Endodermal cell (in vitro differentiated cells): Measurements from ENCODE around the gene ZNF787. TPM values are rescaled to one million over a fixed set of nuclear protein-coding genes. Genes with fewer than 3 reads are reported as not detected.

Experiments used
- DNase-seq: peaks from one replicate; pipeline ENCODE4 v3.0.0-alpha.2; 2017
- H3K27ac ChIP-seq: 2 replicates; pipeline ENCODE4 v1.5.1; 2013; ENCODE audit warnings: mild to moderate bottlenecking, low read depth, low read length, moderate library complexity
- H3K27me3 ChIP-seq: 2 replicates; pipeline ENCODE4 v1.6.1; 2013; ENCODE audit warnings: mild to moderate bottlenecking, low read length, moderate library complexity; ENCODE audit not compliant: insufficient read depth, control insufficient read depth, poor library complexity, severe bottlenecking
- H3K36me3 ChIP-seq: 2 replicates; pipeline ENCODE4 v1.7.0; 2013; ENCODE audit warnings: mild to moderate bottlenecking, low read length, moderate library complexity; ENCODE audit not compliant: control insufficient read depth, insufficient read depth
- H3K4me1 ChIP-seq: one replicate; pipeline ENCODE4 v1.7.0; 2013; ENCODE audit warnings: low read length; ENCODE audit not compliant: control insufficient read depth, insufficient read depth
- H3K4me3 ChIP-seq: 2 replicates; pipeline ENCODE4 v1.5.1; 2013; ENCODE audit warnings: mild to moderate bottlenecking, low read length, moderate library complexity
- H3K9ac ChIP-seq: 2 replicates; pipeline ENCODE4 v1.6.1; 2013; ENCODE audit warnings: mild to moderate bottlenecking, low read length, moderate library complexity; ENCODE audit not compliant: poor library complexity, severe bottlenecking; ENCODE audit errors: extremely low read depth
- H3K9me3 ChIP-seq: 2 replicates; pipeline ENCODE4 v1.6.1; 2013; ENCODE audit warnings: mild to moderate bottlenecking, low read length, moderate library complexity; ENCODE audit not compliant: control insufficient read depth
- H3K27ac Mint-ChIP-seq: 2 replicates; pipeline ENCODE4 v1.8.0; 2020; ENCODE audit warnings: mixed read lengths
- H3K27me3 Mint-ChIP-seq: 2 replicates; pipeline ENCODE4 v1.8.0; 2021; ENCODE audit warnings: mild to moderate bottlenecking, mixed read lengths; ENCODE audit not compliant: insufficient read depth
- H3K36me3 Mint-ChIP-seq: 2 replicates; pipeline ENCODE4 v1.8.0; 2020; ENCODE audit warnings: low read depth, mixed read lengths
- H3K4me1 Mint-ChIP-seq: 2 replicates; pipeline ENCODE4 v1.8.0; 2020; ENCODE audit warnings: mixed read lengths
- H3K4me3 Mint-ChIP-seq: 2 replicates; pipeline ENCODE4 v1.8.0; 2020; ENCODE audit warnings: mild to moderate bottlenecking, moderate library complexity, mixed read lengths
- H3K9me3 Mint-ChIP-seq: 2 replicates; pipeline ENCODE4 v1.8.0; 2020; ENCODE audit warnings: mild to moderate bottlenecking, mixed read lengths
- CTCF ChIP-seq: fragments of 200-600 bp; sonication (generic); conservative IDR thresholded peaks from 2 replicates; pipeline ENCODE4 v1.5.0; 2021; ENCODE audit warnings: antibody characterized with exemption, mild to moderate bottlenecking
- WGBS, 2 experiments: methylation state at CpG; one replicate each; pipeline versions ENCODE4 v1.1.5 to v1.1.7; 2013; ENCODE audit warnings: missing lambda C conversion rate in 2 of 2, mixed read lengths in 1 of 2; ENCODE audit not compliant: insufficient coverage in 1 of 2, insufficient read length in 1 of 2; 5-methylcytosine and 5-hydroxymethylcytosine counted together
- total RNA-seq, 2 donors: library from RNA; stranded (reverse); fragmentation: NEBNext Ultra II Directional in 1 of 2; extraction: Animal tissue kit (Norgen Biotek cat#: 25700) in 1 of 2; gene quantifications; 2 replicates in 1 of 2; 3 replicates in 1 of 2; pipeline ENCODE4 v1.2.1, GENCODE V29; 2021

ZNF787 gene
- total RNA-seq, 2 donors from 2014 or later: 42.1 to 43.7 TPM

DNA sequence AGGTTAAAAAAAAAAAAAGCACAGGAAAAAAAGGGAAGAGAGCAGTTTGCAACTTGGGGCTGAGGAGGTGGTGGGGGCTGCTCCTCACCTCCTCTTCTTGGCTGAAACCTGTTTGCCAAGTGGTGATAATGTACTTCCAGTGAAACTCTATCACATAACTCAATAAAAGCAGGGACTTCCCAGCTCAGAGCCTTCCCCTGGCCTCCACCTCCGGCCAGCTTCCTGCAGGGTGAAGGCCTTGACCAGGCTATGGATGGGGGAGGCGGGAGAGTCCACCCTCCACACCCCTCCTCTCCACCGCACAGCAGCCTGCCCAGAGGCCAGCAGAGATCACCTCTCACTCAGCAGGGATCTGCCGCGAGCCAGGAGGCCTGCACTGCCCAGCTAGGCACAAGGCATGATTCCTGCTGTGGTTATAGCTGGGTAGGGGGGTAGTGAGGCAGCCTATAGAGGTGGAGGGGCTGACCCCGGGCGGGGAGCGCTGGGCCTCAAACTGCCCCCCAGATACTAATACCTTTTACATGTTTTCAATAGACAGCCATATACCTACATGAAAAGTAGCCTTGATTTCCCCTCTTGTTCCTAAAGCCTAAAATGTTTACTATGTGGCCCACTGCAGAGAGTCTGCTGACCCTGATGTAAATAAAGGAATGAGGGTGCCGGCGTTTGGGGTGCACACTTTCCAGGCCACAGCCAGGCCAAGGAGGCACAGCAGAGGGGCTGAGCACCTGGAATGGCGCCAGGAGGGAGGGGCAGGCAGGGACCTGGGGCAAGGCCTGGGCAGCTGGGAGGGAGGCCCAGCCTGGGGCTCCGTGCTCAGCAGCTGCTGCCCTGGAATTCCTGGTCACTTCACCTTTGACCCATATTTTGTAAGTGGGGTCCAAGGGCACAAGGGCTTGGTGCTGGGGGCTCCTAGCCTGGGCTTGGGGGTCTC, 10.3 kb downstream of the ZNF787 start:
- Histone ChIP-seq H3K36me3 (peaks cover 13% of the 10 kb centered on the region), H3K27ac (peak overlapping the region; percentile 79), H3K4me3 (no peak overlapping the region), H3K4me1 (peaks cover 5% of the 10 kb centered on the region), H3K9me3 (no peaks in the 10 kb centered on the region), H3K27me3 (no peaks in the 10 kb centered on the region), H3K9ac (no peak overlapping the region)
- H3K27me3 Mint-ChIP-seq: no peaks in the 10 kb centered on the region
- H3K27ac Mint-ChIP-seq: peak overlapping the region; percentile 64
- peaks cover 16% of the 10 kb centered on the region for H3K36me3 Mint-ChIP-seq
- H3K4me3 Mint-ChIP-seq: no peak overlapping the region
- no peak for DNase-seq
- no peaks in the 10 kb centered on the region for H3K9me3 Mint-ChIP-seq
- TF ChIP-seq CTCF: no peak
- 73 to 83% methylated on average over 3 to 9 of the region's 12 CpGs for WGBS, 2 experiments
- H3K4me1 Mint-ChIP-seq: peaks cover 42% of the 10 kb centered on the region

DNA sequence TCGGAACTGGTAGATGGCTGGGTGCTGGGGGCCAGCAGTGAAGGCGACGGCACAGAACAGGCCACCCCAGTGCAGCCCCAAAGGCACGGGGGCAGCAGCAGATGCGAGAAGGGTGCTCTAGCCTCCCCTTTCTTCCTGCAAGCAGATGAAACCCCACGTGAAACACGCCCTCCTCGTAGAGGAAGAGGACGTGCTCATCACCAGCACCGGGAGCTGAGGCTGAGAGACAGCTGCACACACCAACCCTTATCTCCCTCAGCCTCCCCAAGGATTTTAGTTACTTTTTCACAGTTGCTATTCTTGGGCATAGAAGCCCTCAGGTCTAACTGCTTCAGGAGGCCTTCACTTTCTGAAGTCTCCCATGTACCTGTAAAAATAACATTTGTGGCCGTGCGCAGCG, 11.9 kb downstream of the ZNF787 start:
- Mint-ChIP-seq H3K4me3 (no peak overlapping the region), H3K9me3 (no peaks in the 10 kb centered on the region), H3K4me1 (peaks cover 38% of the 10 kb centered on the region), H3K27ac (no peak overlapping the region), H3K36me3 (peaks cover 11% of the 10 kb centered on the region), H3K27me3 (no peaks in the 10 kb centered on the region)
- no peak for TF ChIP-seq CTCF
- Histone ChIP-seq H3K4me1 (peaks cover 5% of the 10 kb centered on the region), H3K36me3 (peaks cover 3% of the 10 kb centered on the region), H3K9ac (no peak overlapping the region), H3K9me3 (no peaks in the 10 kb centered on the region), H3K4me3 (no peak overlapping the region), H3K27ac (no peak overlapping the region), H3K27me3 (no peaks in the 10 kb centered on the region)
- 92 to 95% methylated on average over 7 to 13 of the region's 13 CpGs for WGBS, 2 experiments
- DNase-seq: no peak

DNA sequence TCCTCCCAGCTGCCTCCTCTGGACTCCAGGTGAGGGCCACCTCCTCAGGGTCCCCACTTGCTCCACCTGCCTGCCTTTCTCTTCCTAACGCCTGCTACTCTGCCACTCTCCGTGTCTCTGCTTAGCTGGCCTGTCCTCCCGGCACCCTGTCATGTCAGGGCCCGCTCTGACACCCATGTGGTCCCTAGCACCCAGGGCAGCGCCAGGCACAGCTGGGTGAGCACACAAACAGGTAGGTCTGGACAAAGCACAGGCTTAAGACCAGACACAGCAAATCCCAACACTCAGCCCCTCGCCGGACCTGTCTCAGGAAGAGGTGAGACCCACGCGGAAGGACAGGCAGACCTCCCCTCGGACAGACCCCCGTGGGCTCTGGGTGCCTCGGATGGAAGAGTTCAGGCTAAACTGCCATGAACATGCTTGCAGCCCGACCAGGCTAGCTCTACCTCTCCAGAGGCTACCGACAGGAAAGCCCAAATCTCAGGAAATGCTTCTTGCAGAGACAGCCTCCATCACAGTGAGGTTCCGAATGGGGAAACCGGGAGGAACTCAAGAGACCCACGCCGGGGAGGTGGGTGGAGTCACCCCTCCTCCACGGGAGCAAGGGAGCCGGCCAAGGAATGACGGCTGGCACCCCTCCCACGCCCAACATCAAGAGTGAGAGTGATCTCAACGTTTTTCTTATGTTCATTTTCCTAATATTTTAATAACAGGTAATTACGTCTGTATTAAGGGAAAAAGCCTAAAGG, 12.5 kb downstream of the ZNF787 start:
- H3K27ac ChIP-seq: no peak overlapping the region
- peaks cover 34% of the 10 kb centered on the region for H3K4me1 Mint-ChIP-seq
- no peaks in the 10 kb centered on the region for H3K9me3 Mint-ChIP-seq
- H3K9ac ChIP-seq: no peak overlapping the region
- no peaks in the 10 kb centered on the region for H3K9me3 ChIP-seq
- peak overlapping the region; percentile 13 for H3K27ac Mint-ChIP-seq
- 80 to 84% methylated on average over 13 to 24 of the region's 24 CpGs for WGBS, 2 experiments
- no peak overlapping the region for H3K4me3 ChIP-seq
- TF ChIP-seq CTCF: no peak
- peaks cover 3% of the 10 kb centered on the region for H3K36me3 ChIP-seq
- no peaks in the 10 kb centered on the region for H3K27me3 Mint-ChIP-seq
- H3K36me3 Mint-ChIP-seq: peaks cover 11% of the 10 kb centered on the region
- DNase-seq: no peak
- peaks cover 5% of the 10 kb centered on the region for H3K4me1 ChIP-seq
- H3K4me3 Mint-ChIP-seq: no peak overlapping the region
- no peaks in the 10 kb centered on the region for H3K27me3 ChIP-seq
